KMS-11 (cell line): ENCODE results near the gene MOGAT2.
"Not testable (repeated sequence)": the region's sequence is repeated elsewhere in the genome, so short reads cannot be mapped to it uniquely, and the experiment has no call there.

ENCODE experiments used
- H2AFZ ChIP-seq: fragments of 200-600 bp; sonication (generic); 2 replicates; pipeline ENCODE4 v1.6.1; 2016; ENCODE audit warnings: antibody characterized with exemption, mixed run types, low read depth
- H3K27ac ChIP-seq: fragments of 200-600 bp; sonication (generic); 2 replicates; pipeline ENCODE4 v1.6.1; 2016; ENCODE audit warnings: mild to moderate bottlenecking, mixed run types
- H3K27me3 ChIP-seq: fragments of 200-600 bp; sonication (generic); 2 replicates; pipeline ENCODE4 v1.6.1; 2017; ENCODE audit warnings: mild to moderate bottlenecking, low read depth, mixed run types, moderate library complexity; ENCODE audit not compliant: insufficient read depth
- H3K36me3 ChIP-seq: fragments of 200-600 bp; sonication (generic); 2 replicates; pipeline ENCODE4 v1.6.1; 2017; ENCODE audit warnings: mild to moderate bottlenecking, mixed run types; ENCODE audit not compliant: insufficient read depth
- H3K4me1 ChIP-seq: fragments of 200-600 bp; sonication (generic); 2 replicates; pipeline ENCODE4 v1.6.1; 2016; ENCODE audit warnings: mild to moderate bottlenecking, low read depth, mixed run types; ENCODE audit not compliant: poor library complexity, severe bottlenecking
- H3K4me2 ChIP-seq: fragments of 200-600 bp; sonication (generic); 2 replicates; pipeline ENCODE4 v1.7.0; 2016; ENCODE audit warnings: mild to moderate bottlenecking, mixed run types
- H3K4me3 ChIP-seq: fragments of 200-600 bp; sonication (generic); IDR thresholded peaks from 2 replicates; pipeline ENCODE4 v1.6.1; 2017; ENCODE audit warnings: low read depth, low read length, mixed read lengths; ENCODE audit not compliant: insufficient read depth
- H3K79me2 ChIP-seq: fragments of 200-600 bp; sonication (generic); 2 replicates; pipeline ENCODE4 v1.6.1; 2016; ENCODE audit warnings: low read depth, mixed run types; ENCODE audit not compliant: insufficient read depth
- H3K9ac ChIP-seq: fragments of 200-600 bp; sonication (generic); 2 replicates; pipeline ENCODE4 v1.6.1; 2016; ENCODE audit warnings: mild to moderate bottlenecking, mixed run types
- H4K20me1 ChIP-seq: fragments of 200-600 bp; sonication (generic); 2 replicates; pipeline ENCODE4 v1.6.1; 2016; ENCODE audit warnings: mild to moderate bottlenecking, mixed run types; ENCODE audit not compliant: insufficient read depth
- CTCF ChIP-seq: fragments of 200-600 bp; sonication (generic); conservative IDR thresholded peaks from 2 replicates; pipeline ENCODE4 v1.6.1; 2017; ENCODE audit warnings: low read depth, mild to moderate bottlenecking, antibody characterized with exemption, low read length, moderate library complexity, mixed read lengths

The MOGAT2 gene

GRCh38 chr11:75735181-75735845 is 17.7 kb downstream of the MOGAT2 start:
- Histone ChIP-seq H3K4me1 (no peaks in the 10 kb centered on the region), H3K4me3 (no peak overlapping the region), H2AFZ (no peak overlapping the region), H3K36me3 (no peaks in the 10 kb centered on the region), H3K27ac (no peak overlapping the region), H3K27me3 (no peaks in the 10 kb centered on the region), H3K79me2 (no peaks in the 10 kb centered on the region), H3K9ac (no peak overlapping the region), H4K20me1 (no peaks in the 10 kb centered on the region), H3K4me2 (no peak overlapping the region)
- no peak for TF ChIP-seq CTCF

- no peak overlapping the region for H3K4me3 ChIP-seq
- no peak overlapping the region for H3K9ac ChIP-seq
- H3K27me3 ChIP-seq = no peaks in the 10 kb centered on the region
- no peaks in the 10 kb centered on the region for H3K79me2 ChIP-seq
- no peak for TF ChIP-seq CTCF
- no peak overlapping the region for H3K4me2 ChIP-seq
- H3K36me3 ChIP-seq = no peaks in the 10 kb centered on the region
- no peaks in the 10 kb centered on the region for H3K4me1 ChIP-seq
- no peak overlapping the region for H3K27ac ChIP-seq
- no peaks in the 10 kb centered on the region for H4K20me1 ChIP-seq
- no peak overlapping the region for H2AFZ ChIP-seq
These were observed 19.7 kb downstream of the MOGAT2 start for GRCh38 chr11:75737314-75737713.

GRCh38 chr11:75740681-75741080 is 23.0 kb downstream of the MOGAT2 start:
- no peak for TF ChIP-seq CTCF
- no peaks in the 10 kb centered on the region for H3K27me3 ChIP-seq

GRCh38 chr11:75743159-75743558 is 25.5 kb downstream of the MOGAT2 start:
- not testable (repeated sequence) for H3K27me3 ChIP-seq

More at GRCh38 chr11:75740681-75741080, 23.0 kb downstream of the MOGAT2 start:
- no peak overlapping the region for H3K4me3 ChIP-seq
- no peak overlapping the region for H2AFZ ChIP-seq
- H3K27ac ChIP-seq = no peak overlapping the region
- no peak overlapping the region for H3K9ac ChIP-seq
- no peaks in the 10 kb centered on the region for H4K20me1 ChIP-seq
- no peaks in the 10 kb centered on the region for H3K79me2 ChIP-seq
- H3K36me3 ChIP-seq = no peaks in the 10 kb centered on the region
- no peak overlapping the region for H3K4me2 ChIP-seq
- no peaks in the 10 kb centered on the region for H3K4me1 ChIP-seq

GRCh38 chr11:75743711-75744563 is 26.3 kb downstream of the MOGAT2 start:
- TF ChIP-seq CTCF = no peak
- no peak overlapping the region for H3K27ac ChIP-seq
- no peak overlapping the region for H3K4me2 ChIP-seq
- H4K20me1 ChIP-seq = no peaks in the 10 kb centered on the region
- no peaks in the 10 kb centered on the region for H3K4me1 ChIP-seq
- H3K36me3 ChIP-seq = no peaks in the 10 kb centered on the region
- no peak overlapping the region for H3K9ac ChIP-seq
- H3K27me3 ChIP-seq = no peaks in the 10 kb centered on the region
- no peak overlapping the region for H3K4me3 ChIP-seq
- H3K79me2 ChIP-seq = no peaks in the 10 kb centered on the region
- no peak overlapping the region for H2AFZ ChIP-seq

More at GRCh38 chr11:75743159-75743558, 25.5 kb downstream of the MOGAT2 start:
- not testable (repeated sequence) for H2AFZ ChIP-seq, H4K20me1 ChIP-seq, H3K79me2 ChIP-seq, H3K36me3 ChIP-seq, H3K4me1 ChIP-seq, H3K4me2 ChIP-seq, H3K4me3 ChIP-seq, H3K9ac ChIP-seq, H3K27ac ChIP-seq
